ENCODE measurements around the gene ABHD17B.

- no peak for TF ChIP-seq CTCF (IDR thresholded peaks at IDR 0.05)
- TF ChIP-seq POLR2A (IDR thresholded peaks at IDR 0.05): no peak
Measured at GRCh38 chr9:71925834-71926233, 14.8 kb upstream of the ABHD17B start.

Measured in right lobe of liver (tissue), 4 donors.